IMR-90 (cell line): ENCODE results near the gene H1-8. TPM values are rescaled to one million over a fixed set of nuclear protein-coding genes. Genes with fewer than 3 reads are reported as not detected.
A peak's percentile ranks its signal among the peaks of the same experiment; 100 is the strongest.

Source experiments
- ATAC-seq: fragments of 200-7000 bp; cut with Tn5 transposase; 2 replicates; pipeline ENCODE4 v1.9.1; 2020; ENCODE audit warnings: low read depth, mild to moderate bottlenecking, moderate library complexity
- BruUV-seq: library from RNA; stranded (reverse); fragments of 400-500 nt; replicated peaks from 2 replicates; lab custom pipeline; 2021; lab: Mats Ljungman, UMichigan
- CTCF ChIA-PET: fragments of 300-600 bp; formaldehyde crosslinking; extraction: SDS; loops from one replicate; lab custom pipeline; 2021; ENCODE audit warnings: antibody characterized with exemption; lab: Yijun Ruan, JAX
- POLR2A ChIA-PET: fragments of 300-600 bp; sonication (Branson Sonifier 250); formaldehyde crosslinking; loops from one replicate; lab custom pipeline; 2022; ENCODE audit warnings: antibody characterized with exemption; ENCODE audit not compliant: unreplicated experiment; lab: Charles Lee
- DNase-seq: peaks from one replicate; pipeline ENCODE4 v3.0.0; 2013
- H2AFZ ChIP-seq: replicated peaks from 2 replicates; pipeline ENCODE3; 2013; ENCODE audit warnings: low read length, mild to moderate bottlenecking; ENCODE audit not compliant: poor library complexity
- H2AK5ac ChIP-seq: 2 replicates; pipeline ENCODE4 v1.6.1; 2013; ENCODE audit warnings: low read depth, low read length, inconsistent platforms
- H2AK9ac ChIP-seq: replicated peaks from 2 replicates; pipeline ENCODE3; 2013; ENCODE audit warnings: mild to moderate bottlenecking, low read depth, low read length, moderate library complexity; ENCODE audit not compliant: poor library complexity
- H2BK120ac ChIP-seq: 2 replicates; pipeline ENCODE4 v1.6.1; 2013; ENCODE audit warnings: low read depth, low read length, inconsistent platforms
- H2BK15ac ChIP-seq: 3 replicates; pipeline ENCODE4 v1.6.1; 2013; ENCODE audit warnings: low read depth, low read length, inconsistent platforms
- H2BK20ac ChIP-seq: 2 replicates; pipeline ENCODE4 v1.6.1; 2013; ENCODE audit warnings: low read depth, mild to moderate bottlenecking, inconsistent platforms, low read length, moderate library complexity
- H2BK5ac ChIP-seq: 2 replicates; pipeline ENCODE4 v1.6.1; 2013; ENCODE audit warnings: mild to moderate bottlenecking, low read depth, low read length, inconsistent platforms; ENCODE audit not compliant: poor library complexity, severe bottlenecking
- H3K14ac ChIP-seq: replicated peaks from 2 replicates; pipeline ENCODE4 v1.6.1; 2013; ENCODE audit warnings: low read depth, low read length, inconsistent platforms
- H3K18ac ChIP-seq: 2 replicates; pipeline ENCODE4 v1.6.1; 2013; ENCODE audit warnings: low read depth, low read length, control low read depth
- H3K23ac ChIP-seq: 2 replicates; pipeline ENCODE4 v1.6.1; 2013; ENCODE audit warnings: low read depth, low read length, inconsistent platforms
- H3K27ac ChIP-seq: 2 replicates; pipeline ENCODE4 v1.5.1; 2013; ENCODE audit warnings: mild to moderate bottlenecking, control low read depth, low read length; ENCODE audit not compliant: insufficient read depth
- H3K27me3 ChIP-seq: 2 replicates; pipeline ENCODE4 v1.6.1; 2013; ENCODE audit warnings: low read length; ENCODE audit not compliant: control insufficient read depth, insufficient read depth
- H3K36me3 ChIP-seq: 2 replicates; pipeline ENCODE4 v1.6.1; 2013; ENCODE audit warnings: low read length, mixed read lengths; ENCODE audit not compliant: control insufficient read depth, insufficient read depth
- H3K4ac ChIP-seq: 2 replicates; pipeline ENCODE4 v1.6.1; 2013; ENCODE audit warnings: low read depth, low read length, inconsistent platforms
- H3K4me1 ChIP-seq: 2 replicates; pipeline ENCODE4 v1.6.1; 2013; ENCODE audit warnings: low read length, mixed read lengths; ENCODE audit not compliant: control insufficient read depth, insufficient read depth
- H3K4me2 ChIP-seq: 2 replicates; pipeline ENCODE4 v1.6.1; 2013; ENCODE audit warnings: low read depth, mild to moderate bottlenecking, control low read depth, low read length, moderate library complexity
- H3K4me3 ChIP-seq: 2 replicates; pipeline ENCODE4 v1.5.1; 2013; ENCODE audit warnings: low read depth, mild to moderate bottlenecking, control low read depth, low read length, moderate library complexity; ENCODE audit not compliant: insufficient read depth
- H3K56ac ChIP-seq: 2 replicates; pipeline ENCODE4 v1.6.1; 2013; ENCODE audit warnings: low read length, inconsistent platforms; ENCODE audit not compliant: insufficient read depth; ENCODE audit errors: extremely low read depth
- H3K79me1 ChIP-seq, 2 experiments: 2 replicates each; pipeline ENCODE4 v1.6.1; 2013; ENCODE audit warnings: low read length in 2 of 2, inconsistent platforms in 1 of 2, low read depth in 1 of 2
- H3K9ac ChIP-seq: 2 replicates; pipeline ENCODE4 v1.6.1; 2013; ENCODE audit warnings: low read depth, low read length, control low read depth
- H3K9me1 ChIP-seq: 2 replicates; pipeline ENCODE4 v1.6.1; 2013; ENCODE audit warnings: low read length, inconsistent platforms; ENCODE audit not compliant: insufficient read depth
- H3K9me3 ChIP-seq: 2 replicates; pipeline ENCODE4 v1.6.1; 2013; ENCODE audit warnings: low read length; ENCODE audit not compliant: control insufficient read depth, insufficient read depth
- H4K20me1 ChIP-seq: 2 replicates; pipeline ENCODE4 v1.6.1; 2013; ENCODE audit warnings: low read length, inconsistent platforms; ENCODE audit not compliant: insufficient read depth
- H4K5ac ChIP-seq: 2 replicates; pipeline ENCODE4 v1.6.1; 2013; ENCODE audit warnings: mild to moderate bottlenecking, low read depth, low read length, control low read depth
- H4K8ac ChIP-seq, 2 experiments: 2 replicates each; pipeline ENCODE4 v1.6.1; 2013; ENCODE audit warnings: low read depth in 2 of 2, low read length in 2 of 2, control low read depth in 1 of 2, inconsistent platforms in 1 of 2
- H4K91ac ChIP-seq: 2 replicates; pipeline ENCODE4 v1.6.1; 2013; ENCODE audit warnings: low read depth, low read length, inconsistent platforms; ENCODE audit not compliant: insufficient read depth
- POLR2A ChIP-seq: IDR thresholded peaks from 2 replicates; pipeline ENCODE4 v1.6.1; 2012; ENCODE audit warnings: mild to moderate bottlenecking, low read depth, low read length
- WGBS, 2 experiments: methylation state at CpG; one replicate each; pipeline versions ENCODE4 v1.1.5 to v1.1.7; 2013; ENCODE audit warnings: missing lambda C conversion rate in 2 of 2; ENCODE audit not compliant: insufficient read length in 1 of 2; ENCODE audit errors: extremely low coverage in 2 of 2; 5-methylcytosine and 5-hydroxymethylcytosine counted together
- dilution Hi-C: fragments of 300-500 bp; cut with HindIII; formaldehyde crosslinking; loops from one replicate; pipeline ENCODE4 v1.14.3; 2018; ENCODE audit warnings: low sequenced_read_pairs; ENCODE audit not compliant: unreplicated experiment
- in situ Hi-C: fragments of 300-500 bp; cut with MboI; formaldehyde crosslinking; loops from 3 replicates; pipeline ENCODE4 v1.14.3; 2019; ENCODE audit warnings: low sequenced_read_pairs, inconsistent platforms, mixed read lengths
- intact Hi-C: fragments of 100-400 bp; cut with micrococcal nuclease; formaldehyde crosslinking; loops from 2 replicates; pipeline ENCODE4 v1.10.0; 2022
- polyA plus RNA-seq, 3 experiments: library from polyadenylated mRNA; depleted of rRNA; stranded (reverse); fragments of >200 nt; gene quantifications; 2 replicates each; pipeline ENCODE4 v1.2.3, GENCODE V29; 2012; ENCODE audit warnings: low replicate concordance in 1 of 3
- total RNA-seq: library from RNA; depleted of rRNA; stranded (reverse); fragments of >200 nt; gene quantifications from 2 replicates; pipeline ENCODE4 v1.2.3, GENCODE V29; 2012

The H1-8 gene
- total and polyA plus RNA-seq, 2 of the 4 experiments (the other 2 are of a cell fraction), result not detected

GRCh38 chr3:129520960-129521359 is 22.0 kb upstream of the H1-8 start:
- intact Hi-C loops, result no loop called here
- dilution Hi-C loops, result no loop called here
- Histone ChIP-seq H3K4me3 (no peak overlapping the region), H3K27me3 (no peaks in the 10 kb centered on the region), H2AFZ (no peak overlapping the region), H3K9me3 (no peaks in the 10 kb centered on the region), H3K4me2 (no peak overlapping the region), H2AK9ac (no peak overlapping the region), H3K56ac (no peak overlapping the region), H4K5ac (no peak overlapping the region), H3K18ac (no peak overlapping the region), H4K8ac (no peak overlapping the region), H3K4me1 (peaks cover 2% of the 10 kb centered on the region; the same call in 1 of the 2 replicates), H3K14ac (no peak overlapping the region), H3K27ac (no peak overlapping the region), H3K9ac (no peak overlapping the region), H3K79me1 (no peaks in the 10 kb centered on the region), H3K4ac (no peak overlapping the region), H3K23ac (no peak overlapping the region), H4K20me1 (no peaks in the 10 kb centered on the region), H3K36me3 (peaks cover 9% of the 10 kb centered on the region; the same call in 1 of the 2 replicates), H2BK20ac (no peak overlapping the region), H2BK5ac (no peak overlapping the region), H4K91ac (no peak overlapping the region), H2BK15ac (no peak overlapping the region), H2AK5ac (no peak overlapping the region), H2BK120ac (no peak overlapping the region), H3K9me1 (peaks cover 3% of the 10 kb centered on the region; the same call in 1 of the 2 replicates)
- TF ChIP-seq POLR2A, result no peak
- ChIA-PET CTCF (no interaction called here), POLR2A (no interaction called here)
- in situ Hi-C loops, result no loop called here
- WGBS, 2 experiments, result no CpG with 5 or more reads among the region's 4 CpGs
- peak; percentile 10 for DNase-seq
- no TSS peak for BruUV-seq
- ATAC-seq, result no peak
